DMS114 treated with DMSO at 0.1 percent for 48 hours (cell line): ENCODE data around the gene CYB5A.
A peak's percentile ranks its signal among the peaks of the same experiment; 100 is the strongest.
"Not testable (repeated sequence)": the region's sequence is repeated elsewhere in the genome, so short reads cannot be mapped to it uniquely, and the experiment has no call there.

Source experiments
- DNase-seq: peaks from one replicate; lab custom pipeline; 2025; ENCODE audit not compliant: unreplicated experiment; lab: John Stamatoyannopoulos, UW

The CYB5A gene, protein sequence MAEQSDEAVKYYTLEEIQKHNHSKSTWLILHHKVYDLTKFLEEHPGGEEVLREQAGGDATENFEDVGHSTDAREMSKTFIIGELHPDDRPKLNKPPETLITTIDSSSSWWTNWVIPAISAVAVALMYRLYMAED

DNA sequence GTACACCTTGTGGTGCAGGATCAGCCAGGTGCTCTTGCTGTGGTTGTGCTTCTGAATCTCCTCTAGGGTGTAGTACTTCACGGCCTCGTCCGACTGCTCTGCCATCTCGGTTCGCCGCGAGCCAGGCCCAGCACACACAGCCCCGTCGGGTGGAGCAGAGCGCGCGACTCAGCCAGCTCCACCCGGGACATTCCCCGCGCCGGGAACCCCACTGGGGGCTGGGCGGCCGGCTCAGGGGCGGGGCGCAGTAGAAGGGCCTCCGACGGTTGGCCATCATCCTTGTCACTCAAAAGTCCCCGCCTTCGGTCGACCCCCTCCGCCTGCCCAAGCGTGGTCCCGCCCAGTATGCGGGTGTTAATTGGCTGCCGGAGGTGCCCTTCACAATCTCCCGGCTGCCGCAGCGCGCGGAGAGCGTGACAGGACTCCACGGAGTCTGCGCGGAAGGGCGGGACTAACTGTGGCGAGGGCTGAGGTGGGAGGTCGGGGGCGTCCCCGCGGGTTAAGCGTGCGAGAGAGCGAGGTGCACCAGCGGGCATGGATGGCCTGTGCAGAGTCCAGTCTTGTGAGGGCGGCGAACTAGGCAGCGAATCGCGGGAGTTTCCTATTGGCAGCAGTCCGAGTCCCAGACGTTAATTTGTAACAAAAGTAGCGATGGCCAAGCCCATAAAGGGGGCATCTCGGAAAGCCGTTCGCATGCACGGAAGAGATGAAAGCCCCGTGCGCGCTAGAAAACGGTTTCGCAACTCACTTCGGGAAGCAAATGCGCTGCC is at the start of gene CYB5A:
TSS of gene CYB5A (minus strand) at position 193 of the 770 bp plus-strand sequence. CDS start at position 105, 88 bp downstream.
- peak; percentile 81 for DNase-seq

DNA sequence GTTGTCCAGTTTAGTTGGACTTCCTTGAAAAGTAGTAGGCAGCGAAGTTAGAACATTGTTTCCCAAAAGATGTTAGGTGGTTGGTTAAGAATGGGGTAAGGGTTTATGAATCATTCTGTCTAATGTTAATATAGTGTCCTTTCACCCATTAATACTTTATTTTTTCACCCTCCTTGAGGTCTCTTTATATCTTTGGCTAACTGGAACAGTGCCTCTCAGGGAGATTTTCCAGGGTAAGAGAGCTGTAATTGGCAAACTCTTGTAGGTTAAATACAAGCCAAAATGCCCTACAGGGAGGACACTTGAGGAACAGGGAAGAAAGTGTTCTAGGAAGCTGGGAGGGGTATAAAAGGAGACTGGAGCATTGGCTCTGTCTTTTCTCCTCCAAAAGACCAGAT is 46.1 kb upstream of the CYB5A start:
- no peak for DNase-seq

DNA sequence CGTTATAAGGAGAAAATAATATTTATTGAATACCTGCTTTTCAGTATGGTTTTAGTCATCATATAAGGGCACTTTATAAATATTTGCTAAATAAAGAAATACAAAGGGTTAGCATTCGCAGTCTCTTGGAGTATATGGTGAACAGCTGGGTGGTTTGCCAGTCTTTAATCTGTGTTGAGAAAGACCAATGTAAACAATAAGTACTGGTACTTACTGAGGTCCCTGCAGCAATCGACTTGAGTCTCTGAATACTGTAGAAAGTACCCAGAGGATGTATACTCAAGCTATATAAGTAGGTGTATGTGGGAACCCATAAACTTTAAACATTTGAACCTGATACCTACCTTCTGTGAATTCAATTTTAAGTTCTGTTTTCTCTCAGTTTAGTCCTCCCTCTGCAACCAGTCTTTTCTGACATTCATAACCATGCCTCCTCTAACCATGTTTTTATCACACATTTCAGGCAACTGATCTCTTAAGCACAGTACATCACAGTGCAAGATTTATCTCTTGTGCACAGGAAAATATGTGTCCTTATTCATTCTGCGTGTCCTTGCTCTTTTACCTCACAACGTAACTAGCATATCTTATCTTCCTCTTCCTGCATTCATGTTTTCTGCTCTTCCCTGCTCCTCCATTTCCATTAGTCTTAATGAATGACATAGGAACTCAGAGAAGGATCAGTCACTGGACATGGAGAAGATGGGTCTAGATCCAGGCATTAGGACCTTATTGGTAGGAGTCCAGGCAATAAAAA is 45.6 kb upstream of the CYB5A start:
- no peak for DNase-seq

DNA sequence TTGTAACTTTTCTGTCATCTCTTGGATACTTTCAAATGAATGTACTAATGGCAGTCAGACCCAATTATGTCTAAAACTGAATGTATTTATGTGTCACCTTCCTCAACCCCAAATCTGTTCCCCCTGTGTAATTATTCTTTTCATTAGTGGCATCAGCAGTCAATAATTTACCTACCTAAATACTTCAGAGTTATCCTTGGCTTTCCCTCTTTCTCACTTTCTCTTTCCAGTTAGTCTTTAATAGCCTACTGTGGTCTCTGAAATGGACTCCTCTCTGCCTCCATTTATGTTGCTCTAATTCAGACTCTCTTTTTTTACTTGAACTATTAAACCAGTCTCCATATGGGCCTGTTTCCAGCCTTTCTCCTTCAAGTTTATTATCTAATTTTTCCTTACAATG is 44.9 kb upstream of the CYB5A start:
- no peak for DNase-seq

DNA sequence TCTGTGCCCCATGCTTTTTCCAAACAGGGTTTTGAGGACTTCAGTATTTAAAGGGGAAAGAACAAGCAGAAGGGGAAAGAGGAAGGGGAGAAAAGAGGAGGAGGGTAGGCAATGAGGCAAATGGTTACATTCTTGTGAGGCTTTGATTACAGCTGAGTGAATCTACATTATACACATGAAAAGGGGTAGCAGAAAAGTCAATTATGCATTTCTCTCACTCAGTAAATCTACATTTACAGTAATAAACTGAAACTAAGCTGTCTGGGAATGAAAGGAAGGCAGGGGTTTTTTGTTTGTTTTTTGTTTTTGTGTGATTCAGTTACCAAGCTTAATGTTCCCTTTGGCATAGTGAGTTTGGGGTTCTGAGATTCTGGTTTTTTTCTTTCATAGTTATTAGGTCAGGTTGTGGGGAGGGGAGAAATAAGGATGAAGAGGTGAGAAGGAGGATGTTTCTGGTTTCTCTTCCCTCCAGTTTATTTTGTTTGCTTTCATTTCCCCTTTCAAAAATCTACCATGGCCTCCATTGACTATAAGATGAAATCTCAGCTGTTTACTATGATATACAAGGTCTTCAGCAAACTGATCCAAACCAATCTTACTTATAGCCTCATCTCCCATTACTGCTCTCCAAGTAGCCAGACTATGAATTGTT is 42.6 kb upstream of the CYB5A start:
- DNase-seq, result no peak

DNA sequence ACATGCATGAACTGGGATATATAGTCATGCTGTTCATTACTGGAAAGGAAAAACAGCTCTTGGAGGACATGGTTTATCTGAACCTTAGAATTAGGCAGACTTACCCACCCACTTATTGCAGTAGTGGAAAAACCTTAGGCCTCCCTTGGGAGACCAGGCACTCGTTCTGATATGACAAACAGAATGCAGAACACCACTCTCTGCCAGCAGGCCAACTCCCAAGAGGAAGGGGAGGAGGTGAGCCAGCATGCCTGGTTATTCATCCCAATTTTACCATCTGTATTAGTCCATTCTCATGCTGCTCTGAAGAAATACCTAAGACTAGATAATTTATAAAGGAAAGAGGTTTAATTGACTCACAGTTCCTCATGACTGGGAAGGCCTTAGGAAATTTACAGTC is 41.3 kb upstream of the CYB5A start:
- no peak for DNase-seq

DNA sequence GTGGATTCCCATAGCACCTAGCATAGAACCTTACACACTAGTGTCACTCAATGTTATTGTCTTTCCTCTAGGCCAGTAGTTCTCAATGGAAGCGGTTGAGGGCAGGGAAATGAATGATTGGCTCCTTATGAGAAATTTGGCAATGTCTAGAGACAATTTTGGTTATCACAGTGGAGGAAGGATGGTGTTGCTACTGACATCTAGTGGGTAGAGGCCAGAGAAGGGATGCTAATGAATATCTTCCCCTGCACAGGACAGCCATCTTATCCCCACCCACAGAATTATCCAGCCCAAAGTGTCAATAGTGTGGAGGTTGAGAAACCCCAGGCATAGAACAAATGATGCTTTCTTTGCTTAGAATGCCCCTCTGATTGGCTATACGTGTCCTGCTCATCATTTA is 39.6 kb upstream of the CYB5A start:
- peak; percentile 16 for DNase-seq

DNA sequence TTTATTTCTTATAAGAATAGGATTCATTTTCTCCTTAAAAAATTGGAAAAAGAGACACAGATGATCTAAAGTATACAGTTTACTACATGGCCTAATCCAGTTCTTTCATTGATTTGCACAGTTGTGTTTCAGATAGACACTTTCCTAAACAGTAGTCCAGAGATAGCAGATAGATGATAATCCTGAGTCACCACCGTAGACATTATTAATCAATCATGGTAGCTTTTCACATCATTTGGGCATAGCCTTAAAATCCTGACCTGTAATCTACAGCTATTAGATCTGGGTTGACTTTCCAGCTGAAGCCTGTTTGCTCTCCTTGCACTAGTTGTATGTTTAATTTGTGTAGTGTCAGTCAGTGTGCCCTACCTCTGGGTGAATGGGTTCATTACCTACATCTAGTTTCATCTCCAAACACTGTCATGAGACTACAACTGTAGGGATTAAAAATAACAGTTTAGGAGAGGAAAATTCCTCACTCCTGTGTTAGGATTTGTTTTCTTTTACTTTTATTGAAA is 38.0 kb upstream of the CYB5A start:
- DNase-seq, result no peak

DNA sequence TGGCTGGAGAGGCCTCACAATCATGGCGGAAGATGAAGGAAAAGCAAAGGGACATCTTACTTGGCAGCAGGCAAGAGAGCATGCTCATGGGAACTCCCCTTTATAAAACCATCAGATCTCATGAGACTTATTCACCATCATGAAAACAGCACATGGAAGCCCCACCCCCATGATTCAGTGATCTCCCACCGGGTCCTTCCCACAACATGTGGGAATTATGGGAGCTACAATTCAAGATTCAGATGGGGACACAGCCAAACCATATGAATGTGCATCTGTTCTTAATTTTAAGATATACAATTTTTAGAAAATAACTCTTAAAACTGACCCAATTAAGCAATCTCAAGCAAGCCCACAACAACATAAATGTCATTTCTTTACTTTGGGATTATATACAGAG is 36.4 kb upstream of the CYB5A start:
- DNase-seq, result no peak

DNA sequence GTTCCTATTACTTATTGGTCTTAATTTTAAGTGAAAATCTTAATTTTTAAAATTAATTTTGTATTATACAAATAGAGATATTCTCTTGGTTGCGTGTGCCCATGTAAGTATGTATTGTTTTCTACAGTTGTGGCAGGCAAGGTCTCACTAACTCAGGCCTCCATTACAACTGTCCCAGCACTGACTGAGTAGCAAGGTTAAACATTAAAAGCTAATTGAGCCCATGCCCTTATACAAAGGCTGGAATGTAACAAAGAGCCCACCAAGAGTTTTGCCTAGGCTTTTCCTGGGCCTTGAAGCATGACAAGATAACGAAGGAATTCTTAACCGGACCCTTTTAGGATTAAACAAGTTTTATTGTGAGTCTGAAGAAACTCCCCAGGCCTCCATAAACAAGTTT is 35.0 kb upstream of the CYB5A start:
- DNase-seq, result not testable (repeated sequence)

DNA sequence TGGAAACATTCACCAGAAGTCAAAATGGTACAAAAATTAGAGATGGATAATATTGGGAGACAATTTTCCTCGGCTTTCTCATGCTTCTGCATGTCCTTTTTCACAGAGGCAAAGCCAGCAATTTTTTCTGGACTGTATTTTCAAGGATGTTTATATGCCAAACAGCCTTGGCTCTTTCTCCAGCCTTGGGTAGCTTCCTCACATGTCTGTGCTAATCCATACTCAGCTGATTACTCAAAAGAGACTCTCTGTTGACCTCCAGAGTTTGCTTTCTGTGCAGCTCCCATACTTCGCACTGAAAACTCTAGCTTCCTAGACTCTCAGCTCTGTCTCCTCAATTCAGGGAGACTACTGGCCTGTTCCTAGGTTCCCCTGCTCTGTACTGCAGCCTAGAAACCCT is 34.5 kb upstream of the CYB5A start:
- no peak for DNase-seq

DNA sequence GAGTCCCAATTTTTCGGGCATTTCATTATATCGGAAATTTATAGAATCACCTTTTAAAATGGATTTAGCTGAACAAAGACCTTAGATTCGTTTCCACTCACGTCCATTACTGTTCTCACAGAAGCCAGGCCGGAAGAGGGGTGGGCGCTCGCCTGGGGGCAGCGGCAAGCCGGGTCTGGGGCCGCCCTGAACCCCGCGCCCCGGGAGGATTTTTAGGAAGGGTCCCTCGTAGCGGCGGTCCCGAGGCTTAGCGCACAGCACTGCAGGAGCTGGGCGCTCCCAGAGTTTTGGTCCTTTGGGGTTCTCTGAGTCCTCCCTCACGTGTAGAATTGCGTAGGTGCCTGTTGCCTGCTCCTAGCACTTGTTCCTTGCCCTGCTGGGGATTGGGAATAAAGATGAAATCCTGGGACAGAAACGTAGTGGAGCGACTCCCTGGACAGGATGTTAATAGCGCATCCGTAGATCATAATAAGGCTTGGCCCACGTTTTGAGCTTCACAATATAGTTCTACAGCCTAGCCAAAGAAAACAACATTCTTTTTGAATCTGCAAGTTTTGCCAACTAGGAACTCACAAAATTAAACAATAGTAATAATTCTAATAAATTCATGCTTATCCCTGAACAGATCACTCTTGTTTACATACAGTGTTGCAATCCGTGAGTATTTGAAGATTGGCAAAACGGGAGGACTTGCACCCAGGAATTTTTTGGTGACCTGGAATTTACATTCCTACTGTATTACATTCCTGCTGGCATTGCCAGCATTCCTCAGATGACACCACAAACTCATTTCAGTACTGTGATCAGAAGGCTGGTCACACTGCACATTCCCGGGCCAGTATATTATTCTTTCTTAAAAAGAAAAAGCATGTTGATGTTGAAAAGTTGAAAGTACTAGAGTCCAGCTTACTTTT is 24.8 kb upstream of the CYB5A start:
- no peak for DNase-seq

DNA sequence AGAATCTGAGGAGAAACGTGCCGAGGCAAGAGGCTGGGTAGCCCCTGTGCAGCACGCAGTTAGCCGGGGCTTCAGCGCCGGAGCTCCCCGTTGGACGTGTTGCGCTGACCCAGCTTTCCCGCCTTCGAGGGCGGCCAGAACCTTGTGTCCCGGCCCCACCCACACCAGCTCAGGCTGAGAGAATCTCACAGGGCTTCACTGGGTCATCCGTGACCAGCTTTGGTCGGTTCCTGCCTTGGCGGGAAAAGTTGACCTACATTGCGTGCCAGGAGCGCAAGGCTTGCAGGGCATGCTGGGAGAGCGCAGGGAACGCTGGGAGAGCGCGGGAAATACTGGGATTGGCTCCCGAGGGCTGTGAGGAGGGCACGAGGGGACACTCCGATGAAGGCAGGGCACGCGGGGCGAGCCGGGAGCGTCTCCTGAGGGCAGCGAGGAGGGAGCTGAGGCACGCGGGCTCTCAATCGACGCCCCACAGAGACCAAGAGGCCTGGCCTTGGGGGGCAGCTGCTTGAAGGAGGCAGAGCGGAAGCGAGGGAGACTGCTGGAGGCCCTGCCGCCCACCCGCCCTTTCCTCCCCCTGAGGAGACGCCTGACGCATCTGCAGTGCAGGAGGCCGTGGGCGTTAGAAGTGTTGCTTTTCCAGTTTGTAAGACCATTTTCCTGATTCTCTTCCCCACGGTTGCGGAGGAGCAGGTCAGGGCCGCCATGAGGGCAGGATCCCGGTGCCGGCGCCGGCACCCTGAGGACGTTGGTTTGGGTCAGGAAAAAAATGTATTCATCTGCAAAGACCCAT is 23.9 kb upstream of the CYB5A start, which contains the start of gene C18orf63:
TSS of gene C18orf63 (plus strand) at position 376 of the 793 bp plus-strand sequence. CDS start 2,027 bp downstream, outside the sequence.
- DNase-seq, result no peak

DNA sequence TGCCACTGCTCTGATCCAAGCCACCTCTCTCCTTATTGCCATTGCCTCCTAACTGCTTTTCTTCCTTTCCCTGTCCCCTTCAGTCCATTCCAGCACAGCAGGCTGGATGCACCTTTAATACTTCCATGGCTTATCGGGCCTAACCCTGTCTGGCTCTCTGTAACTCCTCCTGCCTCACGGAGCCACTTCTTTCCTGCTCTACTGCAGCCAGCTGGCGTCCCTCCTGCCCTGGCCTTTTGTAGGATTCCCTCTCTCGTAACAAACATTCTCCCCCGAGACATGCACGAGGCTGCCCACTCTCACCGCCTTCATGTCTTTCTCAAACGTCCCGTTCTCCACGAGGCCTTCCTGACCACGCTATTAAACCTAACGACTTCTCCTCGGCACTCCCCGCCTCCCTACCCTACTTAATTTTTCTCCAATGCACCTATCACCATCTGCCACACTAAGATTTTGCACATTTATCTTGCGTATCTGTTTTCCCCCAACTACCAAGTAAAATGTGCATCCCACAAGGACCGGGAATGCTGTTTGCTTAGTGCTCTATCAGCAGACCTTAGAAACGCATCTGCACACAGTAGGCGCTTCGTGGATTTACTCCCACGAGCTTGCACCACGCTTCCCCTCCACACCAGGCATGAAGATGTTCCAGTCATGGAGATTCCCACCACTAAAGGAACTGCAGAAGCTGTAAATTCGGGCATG is 23.1 kb upstream of the CYB5A start:
- no peak for DNase-seq

DNA sequence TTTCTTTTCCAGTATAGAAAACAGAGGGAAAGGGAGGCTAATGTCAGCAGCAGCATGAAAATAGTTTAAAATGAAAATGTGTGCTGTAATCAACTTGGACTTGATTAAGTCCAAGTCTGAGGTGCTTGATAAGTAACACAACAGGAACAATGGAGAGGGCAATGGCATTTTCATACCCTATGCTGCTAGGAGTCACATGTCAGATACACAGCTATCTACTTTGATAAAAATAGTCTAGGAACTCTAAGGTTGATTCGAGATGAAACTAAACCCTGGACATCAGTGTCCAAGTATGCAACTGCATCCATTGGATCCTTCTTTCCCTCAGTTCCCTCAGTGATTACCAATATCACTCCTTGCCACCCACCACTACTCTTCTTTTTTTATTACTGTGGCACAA is 19.2 kb upstream of the CYB5A start:
- DNase-seq, result no peak

DNA sequence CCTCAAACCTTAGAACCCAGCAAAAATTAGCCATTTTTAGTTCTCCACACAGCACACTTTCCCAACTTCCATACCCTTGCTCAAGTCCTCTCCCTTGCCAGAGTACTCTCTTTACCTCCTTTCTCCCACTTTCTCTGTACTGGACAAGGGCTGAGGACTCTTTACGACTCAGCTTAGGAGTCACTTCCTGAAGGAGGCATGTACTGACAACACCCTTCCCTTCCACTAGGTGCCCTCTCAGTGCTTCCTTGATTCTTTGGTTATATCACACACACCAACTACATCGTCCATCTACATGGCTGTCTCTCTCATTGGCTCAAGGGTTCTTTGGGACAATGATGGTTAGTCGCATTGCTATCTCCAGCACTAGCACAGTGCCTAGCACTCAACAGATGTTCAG is 18.6 kb upstream of the CYB5A start:
- DNase-seq, result peak; percentile 1

DNA sequence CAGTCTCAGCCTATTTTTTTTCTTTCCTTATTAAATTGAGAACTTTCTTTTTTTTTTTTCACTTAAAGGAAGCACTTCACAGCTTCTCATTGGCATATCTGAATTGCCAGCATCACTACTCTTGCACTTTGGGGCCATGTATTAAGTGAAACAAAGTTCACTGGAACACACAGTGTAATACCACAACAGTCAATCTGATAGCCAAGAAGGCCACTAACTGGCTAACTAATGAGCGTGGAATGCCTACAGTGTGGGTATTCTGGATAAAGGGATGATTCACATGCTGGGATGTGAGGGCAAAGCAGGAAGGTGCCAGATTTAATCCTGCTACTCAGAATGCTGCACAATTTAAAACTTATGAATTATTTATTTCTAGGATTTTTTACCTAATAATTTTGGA is 12.2 kb upstream of the CYB5A start:
- no peak for DNase-seq

DNA sequence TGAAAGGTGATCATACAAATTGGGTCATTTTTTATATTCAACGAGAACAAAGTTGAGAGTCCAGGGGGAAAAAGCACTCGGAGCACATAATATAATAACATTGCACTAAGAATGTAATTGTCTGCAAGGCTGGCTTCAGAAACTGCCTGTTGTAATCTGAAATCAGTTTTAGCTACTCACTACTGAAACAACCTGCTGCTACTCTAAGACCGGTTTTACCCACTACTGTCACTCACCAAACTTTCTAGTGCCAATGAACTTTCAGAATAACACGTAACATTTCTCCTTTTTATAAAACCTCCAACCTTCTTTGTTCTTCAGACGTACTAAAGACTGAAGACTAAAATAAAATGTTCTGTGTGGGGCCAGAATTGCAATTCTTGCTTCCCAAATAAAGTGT is 11.5 kb upstream of the CYB5A start:
- DNase-seq, result no peak

DNA sequence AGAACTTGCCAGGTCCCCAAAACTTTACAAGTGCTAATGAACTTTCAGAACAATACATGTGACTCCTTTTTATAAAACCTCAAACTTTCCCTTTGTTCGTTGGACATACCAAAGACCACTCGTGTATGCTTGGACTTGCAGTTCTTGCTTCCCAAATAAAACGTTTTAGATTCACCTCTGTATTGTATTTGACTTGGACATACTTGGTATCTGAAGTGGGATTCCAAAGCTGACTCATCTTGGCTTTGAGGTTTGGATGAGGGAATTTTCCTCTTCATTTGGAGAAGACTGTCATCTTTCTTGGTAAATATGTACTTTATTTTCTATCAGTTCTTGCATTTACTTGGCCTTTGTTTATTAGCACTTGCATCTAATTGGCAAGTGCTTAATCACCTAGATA is 8.0 kb upstream of the CYB5A start:
- no peak for DNase-seq
